ENCODE data around the gene USP4.

DNA sequence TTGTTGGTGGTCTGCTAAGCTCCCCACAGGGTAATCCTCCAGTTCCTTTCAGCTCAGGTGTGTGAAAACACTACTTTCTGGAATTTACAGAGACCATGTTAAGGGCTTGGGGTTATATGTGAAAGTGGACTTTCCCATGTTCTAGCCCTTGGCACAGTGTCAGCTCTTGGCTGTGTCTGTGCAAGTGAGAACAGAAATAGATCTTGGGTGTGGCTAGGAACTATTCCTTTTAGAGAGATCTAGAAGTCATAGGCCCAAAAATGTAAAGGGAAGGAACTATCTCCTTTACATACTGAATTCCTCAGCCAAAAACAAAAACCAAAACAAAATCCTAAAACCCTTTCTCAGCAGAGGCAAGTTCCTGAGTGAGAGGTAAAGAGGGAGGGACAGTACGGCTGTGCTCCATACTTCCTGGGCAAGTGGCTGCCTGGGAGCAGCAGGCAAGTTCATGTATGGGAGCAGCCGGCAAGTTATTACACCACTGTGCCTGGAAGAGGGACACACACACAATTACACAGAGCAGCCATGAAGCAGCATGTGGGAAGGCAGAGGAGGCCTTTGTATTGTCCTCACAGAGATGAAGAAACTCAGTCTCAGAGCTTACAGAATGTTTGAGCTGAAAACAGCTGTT, 43.0 kb downstream of the USP4 start:
- TF ChIP-seq CTCF (IDR thresholded peaks at IDR 0.05; ENCODE audit: low read depth, low read length) (no peak), POLR2A (IDR thresholded peaks at IDR 0.05; ENCODE audit: extremely low read depth, insufficient read length) (no peak)

All from NB4 (cell line).